Lower leg skin (tissue), 4 donors: Measurements from ENCODE around the gene TLE2. TPM values are rescaled to one million over a fixed set of nuclear protein-coding genes. Genes with fewer than 3 reads are reported as not detected.
"Not testable (repeated sequence)": the region's sequence is repeated elsewhere in the genome, so short reads cannot be mapped to it uniquely, and the experiment has no call there.

ENCODE experiments used
- DNase-seq, 2 donors: peaks; one replicate each; pipeline ENCODE4 v3.0.0-alpha.2; 2019; ENCODE audit warnings: low spot score in 2 of 2
- H3K4me3 ChIP-seq: fragments of 200-600 bp; sonication (generic); 2 replicates; pipeline ENCODE4 v1.5.1; 2017; ENCODE audit warnings: mild to moderate bottlenecking, low read depth; ENCODE audit not compliant: poor library complexity, severe bottlenecking
- POLR2A ChIP-seq, 2 donors: fragments of 450-650 bp; IDR thresholded peaks; one replicate each; pipeline ENCODE4 v1.6.1; 2016 to 2017; ENCODE audit warnings: antibody characterized with exemption in 2 of 2, mild to moderate bottlenecking in 1 of 2, moderate library complexity in 1 of 2
- WGBS, 2 donors: methylation state at CpG; one replicate each; pipeline ENCODE4 v1.1.5; 2018; 5-methylcytosine and 5-hydroxymethylcytosine counted together
- intact Hi-C: fragments of 100-400 bp; cut with DNase I; formaldehyde crosslinking; loops from one replicate; pipeline ENCODE4 v1.15.0; 2023; ENCODE audit warnings: low total_unique reads
- total RNA-seq, 4 donors: library from RNA; depleted of rRNA; stranded (reverse); fragments of >200 nt; gene quantifications; one replicate each; pipeline ENCODE4 v1.1.0, GENCODE V29; 2016
- TF ChIP-seq, protein P1 (sequence below), 3 donors: fragments of 450-650 bp; IDR thresholded peaks; one replicate each; pipeline ENCODE4 v1.5.1; 2016; ENCODE audit warnings: antibody characterized with exemption in 3 of 3, mild to moderate bottlenecking in 3 of 3, moderate library complexity in 2 of 3

Gene TLE2
- total RNA-seq, 4 donors from 2014 or later = 25.3 to 40.1 (median 33.5) TPM

- TF ChIP-seq, protein P1, sequence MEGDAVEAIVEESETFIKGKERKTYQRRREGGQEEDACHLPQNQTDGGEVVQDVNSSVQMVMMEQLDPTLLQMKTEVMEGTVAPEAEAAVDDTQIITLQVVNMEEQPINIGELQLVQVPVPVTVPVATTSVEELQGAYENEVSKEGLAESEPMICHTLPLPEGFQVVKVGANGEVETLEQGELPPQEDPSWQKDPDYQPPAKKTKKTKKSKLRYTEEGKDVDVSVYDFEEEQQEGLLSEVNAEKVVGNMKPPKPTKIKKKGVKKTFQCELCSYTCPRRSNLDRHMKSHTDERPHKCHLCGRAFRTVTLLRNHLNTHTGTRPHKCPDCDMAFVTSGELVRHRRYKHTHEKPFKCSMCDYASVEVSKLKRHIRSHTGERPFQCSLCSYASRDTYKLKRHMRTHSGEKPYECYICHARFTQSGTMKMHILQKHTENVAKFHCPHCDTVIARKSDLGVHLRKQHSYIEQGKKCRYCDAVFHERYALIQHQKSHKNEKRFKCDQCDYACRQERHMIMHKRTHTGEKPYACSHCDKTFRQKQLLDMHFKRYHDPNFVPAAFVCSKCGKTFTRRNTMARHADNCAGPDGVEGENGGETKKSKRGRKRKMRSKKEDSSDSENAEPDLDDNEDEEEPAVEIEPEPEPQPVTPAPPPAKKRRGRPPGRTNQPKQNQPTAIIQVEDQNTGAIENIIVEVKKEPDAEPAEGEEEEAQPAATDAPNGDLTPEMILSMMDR (IDR thresholded peaks at IDR 0.05) = no peak
- TF ChIP-seq POLR2A (IDR thresholded peaks at IDR 0.05) = no peak
- intact Hi-C loops = no loop called here
- WGBS, 2 donors = 24 to 29% methylated on average over 21 to 29 of the region's 40 CpGs
- DNase-seq = no peak
- H3K4me3 ChIP-seq = no peak overlapping the region
Measured at GRCh38 chr19:3041761-3042620, 12.9 kb upstream of the TLE2 start.

DNA sequence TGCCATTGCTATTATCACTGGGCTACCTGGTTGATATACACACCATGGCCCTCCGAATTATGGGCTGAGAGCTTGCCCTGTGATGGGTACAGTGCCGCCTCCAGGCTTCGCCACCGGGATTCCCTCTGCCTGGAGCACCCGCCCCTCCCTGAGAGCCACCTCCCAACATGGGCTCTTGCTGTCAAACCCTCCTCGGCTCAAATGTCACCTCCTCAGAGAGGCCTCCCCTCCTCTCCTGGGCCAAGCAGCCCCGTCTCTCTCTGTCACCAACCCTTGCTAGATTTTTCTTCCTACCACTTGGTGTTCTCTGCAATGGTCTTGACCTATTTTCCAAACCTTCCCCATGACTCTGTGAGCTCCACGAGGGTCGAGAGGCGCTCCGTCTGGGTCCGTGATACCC is 12.2 kb upstream of the TLE2 start:
- no peak for TF ChIP-seq POLR2A (IDR thresholded peaks at IDR 0.05)
- TF ChIP-seq, protein P1 (IDR thresholded peaks at IDR 0.05) = no peak
- intact Hi-C loops = no loop called here
- 73 to 74% methylated on average over 12 of the region's 12 CpGs for WGBS, 2 donors
- no peak overlapping the region for H3K4me3 ChIP-seq
- DNase-seq = no peak

DNA sequence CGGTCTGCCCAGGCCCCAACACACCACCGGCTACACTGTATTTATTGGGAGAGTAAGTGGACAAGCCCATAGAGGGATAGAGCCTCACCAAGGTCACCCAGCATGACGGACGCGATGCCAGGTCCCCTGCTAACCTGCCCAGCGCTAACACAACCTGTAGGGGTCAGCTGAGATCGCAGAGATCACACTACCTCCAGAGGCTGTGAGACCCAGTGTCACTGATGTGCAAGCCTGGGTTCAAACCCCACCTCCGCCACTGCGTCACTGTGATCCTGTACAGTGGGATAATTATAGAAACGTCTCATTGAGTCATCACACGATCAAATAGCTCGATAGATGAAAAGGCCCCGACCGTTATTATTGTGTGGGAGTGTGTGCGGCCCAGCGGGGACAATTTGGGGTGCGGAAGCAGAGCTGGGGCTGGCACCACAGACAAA is 10.6 kb upstream of the TLE2 start:
- intact Hi-C loops = no loop called here
- WGBS, 2 donors = 75 to 84% methylated on average over 17 of the region's 17 CpGs
- TF ChIP-seq, protein P1 (IDR thresholded peaks at IDR 0.05) = no peak
- TF ChIP-seq POLR2A (IDR thresholded peaks at IDR 0.05) = no peak
- H3K4me3 ChIP-seq = no peak overlapping the region
- DNase-seq = no peak

- intact Hi-C loops = no loop called here
- no peak overlapping the region for H3K4me3 ChIP-seq
- no peak for DNase-seq
- no peak for TF ChIP-seq POLR2A (IDR thresholded peaks at IDR 0.05)
- TF ChIP-seq, protein P1 (IDR thresholded peaks at IDR 0.05) = no peak
- 83 to 87% methylated on average over 5 of the region's 5 CpGs for WGBS, 2 donors
Measured at GRCh38 chr19:3039125-3039524, 10.0 kb upstream of the TLE2 start.

GRCh38 chr19:3038214-3038613 is 9.1 kb upstream of the TLE2 start:
- DNase-seq = no peak
- no peak overlapping the region for H3K4me3 ChIP-seq
- no peak for TF ChIP-seq POLR2A (IDR thresholded peaks at IDR 0.05)
- TF ChIP-seq, protein P1 (IDR thresholded peaks at IDR 0.05) = no peak
- intact Hi-C loops = no loop called here
- 81 to 86% methylated on average over 5 of the region's 5 CpGs for WGBS, 2 donors

DNA sequence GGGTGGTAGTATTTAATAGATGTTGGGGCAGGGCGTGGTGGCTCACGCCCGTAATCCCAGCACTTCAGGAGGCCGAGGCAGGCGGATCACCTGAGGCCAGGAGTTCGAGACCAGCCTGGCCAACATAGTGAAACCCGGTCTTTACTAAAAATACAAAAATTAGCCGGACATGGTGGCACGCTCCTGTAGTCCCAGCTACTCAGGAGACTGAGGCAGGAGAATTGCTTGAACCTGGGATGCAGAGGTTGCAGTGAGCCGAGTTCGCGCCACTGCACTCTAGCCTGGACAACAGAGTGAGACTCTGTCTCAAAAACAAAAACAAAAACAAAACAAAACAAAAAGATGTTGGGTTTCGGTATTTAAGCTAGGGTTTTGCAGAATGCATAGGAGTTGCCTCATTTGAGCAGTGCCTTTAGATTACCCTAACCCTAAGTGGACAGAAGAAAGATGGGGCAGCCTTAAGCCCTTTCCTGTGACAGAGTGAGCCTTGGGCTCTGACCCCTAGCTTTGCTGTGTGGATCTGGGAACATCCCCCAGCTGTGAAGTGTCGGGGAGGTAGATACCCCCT is 8.0 kb upstream of the TLE2 start:
- H3K4me3 ChIP-seq, DNase-seq, intact Hi-C loops: not testable (repeated sequence)
- 73% methylated on average over 10 to 14 of the region's 14 CpGs for WGBS, 2 donors
